GM13977 (cell line): Measurements from ENCODE around the gene TXN2.

Experiments
- DNase-seq: peaks from one replicate; pipeline ENCODE4 v3.0.0; 2012; ENCODE audit warnings: low spot score
- in situ Hi-C: fragments of 300-500 bp; cut with MboI; formaldehyde crosslinking; loops from one replicate; pipeline ENCODE4 v1.12.0; 2022; ENCODE audit warnings: low sequenced_read_pairs, low pct_unique_long_range_greater_than_20kb, mixed read lengths, inconsistent platforms; ENCODE audit not compliant: unreplicated experiment
- TF ChIP-seq, protein P1 (sequence below): IDR thresholded peaks from 2 replicates; pipeline ENCODE4 v1.5.1; 2012; ENCODE audit warnings: mild to moderate bottlenecking, control low read depth; ENCODE audit not compliant: insufficient read depth; ENCODE audit errors: extremely low read depth, missing control alignments

The TXN2 gene

DNA sequence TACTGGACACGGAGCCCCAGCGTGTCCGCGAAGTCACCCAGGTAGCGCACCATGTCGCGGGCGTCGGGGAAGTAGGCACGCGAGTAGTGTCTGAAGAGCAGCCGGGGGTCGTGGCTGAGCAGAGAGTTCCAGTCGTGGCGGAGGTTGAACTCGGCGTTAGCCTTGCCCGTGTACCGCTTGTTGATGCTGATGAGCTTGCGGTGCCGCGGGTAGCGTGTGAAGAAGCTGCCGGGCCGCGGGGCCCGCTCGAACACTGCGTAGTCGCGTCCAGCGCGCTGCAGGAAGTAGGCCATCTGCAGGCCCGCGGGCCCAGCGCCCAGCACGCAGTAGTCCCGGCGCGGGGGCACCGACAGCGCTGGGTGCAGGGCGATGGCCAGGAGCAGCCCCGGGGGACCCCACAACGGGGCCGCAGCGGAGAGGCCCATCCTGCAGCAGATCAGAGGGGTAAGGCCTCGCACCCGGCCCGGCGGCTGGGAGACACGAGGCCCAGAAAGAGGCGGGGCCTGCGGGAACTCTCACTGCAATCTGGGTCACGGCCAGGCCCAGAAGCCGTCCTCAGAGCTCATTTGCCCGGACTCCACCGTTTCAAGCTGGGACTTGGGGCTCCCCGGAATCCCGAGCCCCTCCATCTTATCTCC, 24.7 kb upstream of the TXN2 start:
- DNase-seq = no peak
- TF ChIP-seq, protein P1, sequence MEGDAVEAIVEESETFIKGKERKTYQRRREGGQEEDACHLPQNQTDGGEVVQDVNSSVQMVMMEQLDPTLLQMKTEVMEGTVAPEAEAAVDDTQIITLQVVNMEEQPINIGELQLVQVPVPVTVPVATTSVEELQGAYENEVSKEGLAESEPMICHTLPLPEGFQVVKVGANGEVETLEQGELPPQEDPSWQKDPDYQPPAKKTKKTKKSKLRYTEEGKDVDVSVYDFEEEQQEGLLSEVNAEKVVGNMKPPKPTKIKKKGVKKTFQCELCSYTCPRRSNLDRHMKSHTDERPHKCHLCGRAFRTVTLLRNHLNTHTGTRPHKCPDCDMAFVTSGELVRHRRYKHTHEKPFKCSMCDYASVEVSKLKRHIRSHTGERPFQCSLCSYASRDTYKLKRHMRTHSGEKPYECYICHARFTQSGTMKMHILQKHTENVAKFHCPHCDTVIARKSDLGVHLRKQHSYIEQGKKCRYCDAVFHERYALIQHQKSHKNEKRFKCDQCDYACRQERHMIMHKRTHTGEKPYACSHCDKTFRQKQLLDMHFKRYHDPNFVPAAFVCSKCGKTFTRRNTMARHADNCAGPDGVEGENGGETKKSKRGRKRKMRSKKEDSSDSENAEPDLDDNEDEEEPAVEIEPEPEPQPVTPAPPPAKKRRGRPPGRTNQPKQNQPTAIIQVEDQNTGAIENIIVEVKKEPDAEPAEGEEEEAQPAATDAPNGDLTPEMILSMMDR = no peak
- in situ Hi-C loops = no loop called here

DNA sequence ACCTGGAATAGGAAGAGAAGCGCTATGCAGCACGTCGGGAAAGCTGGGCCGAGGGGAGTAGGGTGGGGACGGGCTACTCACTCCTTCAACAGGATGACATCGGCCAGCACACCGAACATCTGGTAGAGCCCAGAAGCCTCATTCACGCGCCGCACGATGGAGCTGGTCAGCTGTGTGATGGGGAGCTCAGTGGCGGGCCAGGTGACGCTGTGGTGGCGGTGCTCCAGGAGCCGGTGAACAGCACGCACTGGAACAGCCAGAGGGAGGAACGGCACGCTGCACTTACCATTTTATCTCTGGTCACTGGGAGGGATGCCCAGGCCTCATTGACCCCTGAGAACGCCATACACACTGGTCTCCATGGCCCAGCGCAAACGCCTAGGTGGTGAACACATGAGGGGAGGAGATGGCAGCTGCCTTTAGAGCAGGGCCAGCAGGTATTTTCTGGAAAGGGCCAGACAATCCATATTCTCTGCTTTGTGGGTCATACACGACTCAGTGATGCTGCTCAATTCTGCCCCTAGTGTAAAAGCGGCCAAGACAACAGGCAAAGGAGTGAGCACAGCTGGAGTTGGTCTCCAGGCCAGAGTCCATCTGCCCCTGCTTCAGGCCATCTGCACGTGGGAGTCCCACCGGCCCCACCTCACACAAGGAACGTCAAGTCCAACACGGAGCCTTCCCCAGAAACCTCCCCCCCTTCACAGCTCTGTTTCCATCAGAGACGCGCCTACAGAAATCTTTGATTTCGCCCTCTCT, 16.6 kb upstream of the TXN2 start:
- TF ChIP-seq, protein P1 = no peak
- in situ Hi-C loops = no loop called here
- DNase-seq = no peak

DNA sequence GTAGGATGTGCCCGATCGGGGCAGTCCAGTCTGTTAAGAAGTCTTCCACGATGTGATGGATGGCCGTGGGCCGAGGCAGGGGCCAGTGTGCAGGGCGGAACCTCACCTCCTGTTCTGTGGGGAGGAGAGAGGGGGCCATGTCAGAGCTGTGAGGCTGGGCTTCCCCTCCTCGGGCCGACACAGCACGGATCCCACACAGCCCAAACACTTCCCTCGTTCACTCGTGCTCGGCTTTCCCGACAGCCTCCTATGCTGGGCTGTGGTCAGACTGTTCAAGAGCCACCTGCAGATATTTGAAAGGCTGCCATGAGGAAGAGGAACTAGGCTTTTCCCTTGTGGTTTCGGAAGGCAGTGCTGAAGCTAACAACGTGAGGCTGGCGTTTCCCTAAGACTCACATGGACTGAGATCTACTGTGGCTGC, 12.3 kb upstream of the TXN2 start:
- TF ChIP-seq, protein P1 = no peak
- in situ Hi-C loops = no loop called here
- peak; percentile 60 for DNase-seq

DNA sequence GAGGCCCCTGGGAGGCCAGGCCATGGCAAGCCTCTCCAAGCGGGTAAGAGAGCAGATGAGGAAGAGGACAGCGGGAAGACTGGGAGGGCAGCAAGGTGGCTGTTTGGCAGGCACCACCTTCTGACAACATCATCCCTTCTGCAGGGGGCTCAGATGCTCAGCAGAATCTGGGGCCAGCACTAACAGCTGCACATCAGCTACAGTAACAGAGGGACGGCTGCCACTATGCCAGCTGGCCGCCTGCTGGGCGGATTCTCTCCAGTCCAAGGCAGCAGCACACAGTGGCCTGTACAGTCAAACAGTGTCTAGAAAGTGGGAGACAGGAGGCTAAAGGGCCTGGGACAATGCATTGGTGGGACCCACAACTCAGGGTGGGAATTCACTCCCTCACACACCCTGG, 10.7 kb upstream of the TXN2 start:
- TF ChIP-seq, protein P1 = no peak
- no peak for DNase-seq
- in situ Hi-C loops = no loop called here

DNA sequence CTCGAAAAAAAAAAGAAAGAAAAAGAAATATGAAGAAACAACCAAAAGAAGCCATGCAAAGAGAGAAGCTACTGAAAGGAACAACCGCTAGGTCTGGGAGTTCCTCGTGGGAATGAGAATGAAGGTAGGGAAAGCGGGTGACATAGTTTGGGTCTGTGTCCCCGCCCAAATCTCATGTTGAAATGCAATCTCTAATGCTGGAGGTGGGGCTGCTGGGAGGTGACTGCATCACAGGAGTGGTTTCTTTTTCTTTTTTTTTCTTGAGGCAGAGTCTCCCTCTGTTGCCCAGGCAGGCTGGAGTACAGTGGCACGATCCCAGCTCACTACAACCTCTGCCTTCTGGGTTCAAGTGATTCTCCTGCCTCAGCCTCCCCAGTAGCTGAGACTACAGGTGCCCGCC, 9.7 kb upstream of the TXN2 start:
- TF ChIP-seq, protein P1 = no peak
- in situ Hi-C loops = no loop called here
- DNase-seq = no peak

DNA sequence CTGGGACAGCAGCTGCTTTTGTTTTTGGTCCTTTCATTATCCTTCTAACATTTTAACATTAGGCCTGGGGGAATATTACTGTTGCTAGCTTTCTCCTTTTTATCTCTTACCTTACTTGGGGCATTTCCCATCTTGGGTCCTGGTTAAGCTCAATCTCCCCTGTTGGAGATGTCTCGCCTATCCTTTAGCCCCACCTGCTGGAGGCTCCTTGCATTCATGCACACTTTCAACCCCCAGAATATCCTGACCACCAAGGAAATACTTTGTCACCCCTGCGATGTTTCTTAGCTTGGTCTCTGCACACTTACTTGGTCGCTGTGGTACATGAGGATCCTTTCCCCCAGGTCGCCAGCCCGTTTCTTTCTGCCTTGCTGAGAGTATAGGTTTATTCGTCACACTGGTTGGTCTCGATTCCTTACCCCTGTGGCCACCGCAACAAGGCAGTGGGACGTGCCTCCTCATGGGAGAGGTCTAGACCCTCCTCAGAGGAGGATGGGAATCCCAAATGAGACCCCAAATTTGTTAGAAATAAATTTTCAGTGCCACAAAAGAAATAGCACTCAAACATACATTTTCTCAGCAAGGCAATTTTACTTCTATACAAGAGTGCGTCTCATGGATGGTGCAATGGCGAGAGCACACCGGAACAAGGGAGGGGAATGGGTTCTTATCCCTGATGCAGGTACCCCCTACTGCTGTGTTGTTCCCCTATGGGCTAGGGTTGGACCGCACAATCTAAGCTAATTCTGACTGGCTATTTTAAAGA, 5.4 kb upstream of the TXN2 start:
- TF ChIP-seq, protein P1 = peak; percentile 39
- no peak for DNase-seq
- in situ Hi-C loops = no loop called here
